Measurements from ENCODE around the gene MORN1. TPM values are rescaled to one million over a fixed set of nuclear protein-coding genes. Genes with fewer than 3 reads are reported as not detected.

The MORN1 gene
- total RNA-seq, 1 donor from 2014 or later, result 11.1 TPM

GRCh38 chr1:2324553-2325366, 66.6 kb downstream of the MORN1 start:
- no peaks in the 10 kb centered on the region for H3K4me1 Mint-ChIP-seq
- DNase-seq, result no peak
- intact Hi-C loops (cut with micrococcal nuclease), result no loop called here
- H3K27ac Mint-ChIP-seq, result no peak overlapping the region
- H3K4me3 Mint-ChIP-seq, result no peak overlapping the region
- peaks cover 2% of the 10 kb centered on the region for H3K36me3 Mint-ChIP-seq (ENCODE audit: low read depth)
- no peaks in the 10 kb centered on the region for H3K9me3 Mint-ChIP-seq
- H3K27me3 Mint-ChIP-seq, result no peaks in the 10 kb centered on the region

DNA sequence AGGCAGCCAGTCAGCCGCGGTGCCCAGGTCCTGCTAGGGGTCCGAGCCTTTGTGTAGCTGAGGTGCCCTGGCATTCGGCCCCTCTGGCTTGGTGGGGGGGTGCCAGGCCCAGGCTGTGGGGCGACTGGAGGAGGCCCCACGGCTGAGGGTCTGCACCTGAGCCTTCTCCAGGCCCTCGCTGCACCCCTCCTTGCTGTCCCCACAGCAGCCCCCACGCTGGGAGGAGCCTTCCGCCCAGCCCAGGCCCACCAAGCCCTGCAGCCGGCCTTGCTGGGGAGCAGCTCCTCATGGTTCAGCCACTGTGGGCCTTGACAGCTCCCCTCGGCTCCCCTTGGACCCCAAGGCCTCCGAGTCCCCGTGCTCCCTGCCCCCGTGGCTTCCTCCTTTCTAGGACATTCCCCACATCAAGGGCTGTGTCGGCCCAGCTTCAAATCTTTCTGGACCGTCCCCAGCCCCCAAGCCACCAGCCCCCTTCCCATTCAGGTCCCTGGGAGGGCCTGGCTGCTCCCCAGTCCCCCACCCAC, 67.8 kb downstream of the MORN1 start:
- intact Hi-C loops (cut with micrococcal nuclease), result no loop called here
- no peak overlapping the region for H3K27ac Mint-ChIP-seq
- H3K9me3 Mint-ChIP-seq, result no peaks in the 10 kb centered on the region
- H3K4me3 Mint-ChIP-seq, result no peak overlapping the region
- H3K36me3 Mint-ChIP-seq (ENCODE audit: low read depth), result peaks cover 2% of the 10 kb centered on the region
- DNase-seq, result no peak
- H3K4me1 Mint-ChIP-seq, result no peaks in the 10 kb centered on the region
- no peaks in the 10 kb centered on the region for H3K27me3 Mint-ChIP-seq

GRCh38 chr1:2322581-2323211, 68.7 kb downstream of the MORN1 start:
- H3K4me3 Mint-ChIP-seq, result no peak overlapping the region
- no peak for DNase-seq
- H3K27me3 Mint-ChIP-seq, result no peaks in the 10 kb centered on the region
- H3K27ac Mint-ChIP-seq, result no peak overlapping the region
- H3K9me3 Mint-ChIP-seq, result no peaks in the 10 kb centered on the region
- H3K36me3 Mint-ChIP-seq (ENCODE audit: low read depth), result peaks cover 2% of the 10 kb centered on the region
- H3K4me1 Mint-ChIP-seq, result no peaks in the 10 kb centered on the region
- intact Hi-C loops (cut with micrococcal nuclease), result no loop called here

GRCh38 chr1:2322065-2322571, 69.2 kb downstream of the MORN1 start:
- Mint-ChIP-seq H3K27ac (no peak overlapping the region), H3K27me3 (no peaks in the 10 kb centered on the region), H3K4me1 (no peaks in the 10 kb centered on the region), H3K9me3 (no peaks in the 10 kb centered on the region), H3K36me3 (ENCODE audit: low read depth) (peaks cover 2% of the 10 kb centered on the region), H3K4me3 (no peak overlapping the region)
- intact Hi-C loops (cut with micrococcal nuclease), result no loop called here
- no peak for DNase-seq

GRCh38 chr1:2320760-2321667, 70.3 kb downstream of the MORN1 start:
- intact Hi-C loops (cut with micrococcal nuclease), result no loop called here
- H3K4me3 Mint-ChIP-seq, result no peak overlapping the region
- H3K27me3 Mint-ChIP-seq, result no peaks in the 10 kb centered on the region
- H3K36me3 Mint-ChIP-seq (ENCODE audit: low read depth), result peaks cover 2% of the 10 kb centered on the region
- no peaks in the 10 kb centered on the region for H3K4me1 Mint-ChIP-seq
- H3K9me3 Mint-ChIP-seq, result no peaks in the 10 kb centered on the region
- no peak for DNase-seq
- no peak overlapping the region for H3K27ac Mint-ChIP-seq

- no peaks in the 10 kb centered on the region for H3K27me3 Mint-ChIP-seq
- no peak overlapping the region for H3K27ac Mint-ChIP-seq
- H3K4me1 Mint-ChIP-seq, result no peaks in the 10 kb centered on the region
- no peak for DNase-seq
- H3K9me3 Mint-ChIP-seq, result no peaks in the 10 kb centered on the region
- H3K4me3 Mint-ChIP-seq, result no peak overlapping the region
- intact Hi-C loops (cut with micrococcal nuclease), result no loop called here
- peaks cover under 1% of the 10 kb centered on the region for H3K36me3 Mint-ChIP-seq (ENCODE audit: low read depth)
These were observed 71.3 kb downstream of the MORN1 start for GRCh38 chr1:2320006-2320405.

- no peak for DNase-seq
- Mint-ChIP-seq H3K9me3 (no peaks in the 10 kb centered on the region), H3K4me3 (no peak overlapping the region), H3K27me3 (no peaks in the 10 kb centered on the region), H3K4me1 (no peaks in the 10 kb centered on the region), H3K27ac (no peak overlapping the region), H3K36me3 (ENCODE audit: low read depth) (no peaks in the 10 kb centered on the region)
- intact Hi-C loops (cut with micrococcal nuclease), result no loop called here
These were observed 72.1 kb downstream of the MORN1 start for GRCh38 chr1:2319291-2319690.

GRCh38 chr1:2318314-2319278, 72.8 kb downstream of the MORN1 start:
- no peak overlapping the region for H3K4me3 Mint-ChIP-seq
- H3K27me3 Mint-ChIP-seq, result no peaks in the 10 kb centered on the region
- no peak for DNase-seq
- H3K27ac Mint-ChIP-seq, result no peak overlapping the region
- intact Hi-C loops (cut with micrococcal nuclease), result no loop called here
- no peaks in the 10 kb centered on the region for H3K36me3 Mint-ChIP-seq (ENCODE audit: low read depth)
- no peaks in the 10 kb centered on the region for H3K9me3 Mint-ChIP-seq
- no peaks in the 10 kb centered on the region for H3K4me1 Mint-ChIP-seq

DNA sequence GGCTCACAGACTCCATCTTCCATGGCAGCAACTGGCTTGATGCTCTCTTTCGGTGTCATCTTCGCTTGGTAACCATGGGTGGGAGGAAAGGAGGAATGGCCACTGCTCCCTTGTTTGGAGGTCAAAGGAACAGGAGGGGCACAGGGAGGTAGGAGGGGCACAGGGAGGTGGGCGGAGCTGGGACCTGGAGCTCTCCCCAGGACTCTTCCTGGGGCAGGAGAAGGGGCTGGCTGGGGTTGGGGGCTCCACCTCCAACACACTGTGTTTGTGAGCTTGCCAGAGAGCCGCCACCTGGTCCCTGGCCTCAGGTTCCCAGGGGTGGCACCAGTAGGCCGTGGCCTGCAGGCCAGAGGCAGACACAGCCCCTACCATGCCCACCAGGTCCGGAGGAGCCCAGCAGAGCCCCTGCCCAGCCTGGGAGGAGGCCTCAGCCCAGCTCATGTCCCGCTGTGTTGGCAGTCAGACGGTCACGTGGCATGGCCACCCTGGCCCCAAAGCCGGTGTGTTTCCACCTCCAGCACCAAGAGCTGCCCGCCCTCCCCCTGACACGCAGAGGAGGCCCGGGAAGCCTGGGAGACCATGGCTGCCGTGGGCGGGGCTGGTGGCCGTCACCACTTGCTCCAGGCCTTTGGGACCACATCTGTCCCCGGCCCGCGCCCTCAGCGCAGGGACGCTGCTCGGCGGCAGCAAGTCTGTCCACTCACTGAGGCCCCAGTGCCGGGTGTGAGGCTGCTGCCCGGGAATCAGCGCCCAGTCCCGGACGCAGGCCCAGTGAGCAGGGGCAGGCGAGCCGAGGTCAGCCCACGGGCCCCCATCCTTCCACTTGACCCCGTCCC, 73.9 kb downstream of the MORN1 start:
- intact Hi-C loops (cut with micrococcal nuclease), result no loop called here
- Mint-ChIP-seq H3K27me3 (no peaks in the 10 kb centered on the region), H3K4me3 (no peak overlapping the region), H3K4me1 (no peaks in the 10 kb centered on the region), H3K27ac (peak overlapping the region; percentile 51), H3K9me3 (no peaks in the 10 kb centered on the region), H3K36me3 (ENCODE audit: low read depth) (no peaks in the 10 kb centered on the region)
- DNase-seq, result no peak

GRCh38 chr1:2316451-2316961, 74.8 kb downstream of the MORN1 start:
- Mint-ChIP-seq H3K4me1 (peaks cover 2% of the 10 kb centered on the region), H3K27me3 (no peaks in the 10 kb centered on the region), H3K36me3 (ENCODE audit: low read depth) (no peaks in the 10 kb centered on the region), H3K9me3 (no peaks in the 10 kb centered on the region), H3K27ac (no peak overlapping the region), H3K4me3 (no peak overlapping the region)
- DNase-seq, result no peak
- intact Hi-C loops (cut with micrococcal nuclease), result no loop called here

DNA sequence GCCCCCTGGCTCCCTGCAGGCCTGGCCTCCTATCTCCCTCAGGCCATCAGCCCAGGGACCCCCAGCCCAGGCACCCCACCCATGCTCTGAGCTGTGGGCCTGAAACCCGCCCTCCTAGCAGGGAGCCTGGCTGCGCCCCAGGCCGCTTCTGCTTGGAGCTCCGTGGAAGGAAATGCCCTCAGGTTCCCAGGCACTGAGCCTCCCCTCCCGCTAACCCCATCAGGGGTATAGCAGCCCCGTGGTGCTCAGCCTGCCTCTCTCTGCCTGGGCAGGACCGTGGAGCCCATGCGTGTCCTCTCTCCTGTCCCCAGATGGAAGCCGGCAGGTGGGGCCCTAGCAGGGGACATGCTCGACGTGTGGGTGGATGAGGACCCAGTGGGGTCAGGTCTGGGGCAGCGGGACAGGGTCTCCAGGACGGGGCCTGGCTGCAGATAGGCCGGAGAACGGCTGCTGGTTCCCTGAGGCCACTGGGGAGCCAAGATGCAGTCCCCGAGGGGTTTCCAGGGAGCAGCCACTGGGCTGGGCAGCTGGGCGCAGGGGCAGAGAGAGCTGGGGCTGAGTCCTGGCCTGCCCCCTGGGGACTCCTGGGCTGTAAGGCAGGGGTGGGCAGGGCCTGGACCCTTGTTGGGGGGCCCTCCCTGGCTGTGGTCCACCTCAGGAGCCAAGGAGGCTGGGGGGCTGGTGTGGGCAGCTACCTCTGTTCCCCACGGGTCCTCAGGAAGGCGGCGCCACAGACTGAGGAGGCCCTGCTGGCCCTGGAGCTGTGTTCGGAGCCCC, 75.5 kb downstream of the MORN1 start:
- Mint-ChIP-seq H3K27ac (peak overlapping the region; percentile 67), H3K36me3 (ENCODE audit: low read depth) (peaks cover 1% of the 10 kb centered on the region), H3K27me3 (no peaks in the 10 kb centered on the region), H3K9me3 (no peaks in the 10 kb centered on the region), H3K4me1 (peaks cover 2% of the 10 kb centered on the region), H3K4me3 (peak overlapping the region; percentile 60)
- intact Hi-C loops (cut with micrococcal nuclease), result loop anchor here (2.0 kb wide), 2 partner anchors 15 to 75 kb away; partner anchors contain the start of genes MORN1 and RER1
- DNase-seq, result no peak
